ENCODE results near the gene DMKN.

GRCh38 chr19:35490364-35490763 lies 23.1 kb downstream of the DMKN start, which contains the start of gene KRTDAP:
- TF ChIP-seq EZH2 (IDR thresholded peaks at IDR 0.05) = no peak
- TF ChIP-seq POLR2AphosphoS5 (IDR thresholded peaks at IDR 0.05; ENCODE audit: borderline replicate concordance, low read depth, low read length) = no peak
- no peak for TF ChIP-seq FOXP2 (optimal IDR thresholded peaks at IDR 0.05; ENCODE audit: control extremely low read depth, extremely low read length, insufficient read depth)
